ENCODE data around the gene ID3.

DNA sequence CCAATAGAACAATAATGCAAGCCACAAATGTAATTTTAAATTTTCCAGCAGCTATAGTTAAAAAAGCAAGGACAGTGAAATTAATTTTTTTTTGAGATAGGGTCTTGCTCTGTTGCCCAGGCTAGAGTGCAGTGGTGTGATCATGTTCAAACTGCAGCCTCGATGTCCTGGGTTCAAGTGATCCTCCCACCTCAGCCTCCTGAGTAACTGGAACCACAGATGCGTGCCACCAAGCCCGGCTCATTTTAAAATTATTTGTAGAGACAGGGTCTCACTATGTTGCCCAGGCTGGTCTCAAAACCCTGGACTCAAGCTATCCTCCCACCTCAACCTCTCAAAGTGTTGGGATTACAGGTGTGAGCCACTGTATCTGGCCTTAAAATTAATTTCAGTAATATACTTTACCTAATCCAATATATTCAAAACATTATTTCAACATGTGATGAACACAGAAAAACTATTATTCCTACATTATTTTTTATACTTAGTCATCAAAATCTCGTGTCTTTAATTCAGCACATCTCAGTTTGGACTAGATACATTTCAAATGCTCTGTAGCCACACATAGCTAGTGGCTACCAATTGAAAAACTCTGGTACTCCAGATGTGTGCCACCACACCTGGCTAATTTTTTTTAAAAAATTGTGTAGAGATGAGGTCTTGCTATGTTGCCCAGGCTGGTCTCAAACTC, 10.8 kb upstream of the ID3 start:
- TF ChIP-seq POLR2AphosphoS5 (IDR thresholded peaks at IDR 0.05; ENCODE audit: low read depth, low read length) (no peak), FOXM1 (IDR thresholded peaks at IDR 0.05; ENCODE audit: low read depth) (no peak), YY1 (IDR thresholded peaks at IDR 0.05; ENCODE audit: low read depth) (no peak), GABPA (IDR thresholded peaks at IDR 0.05; ENCODE audit: low read depth) (no peak), ELF1 (IDR thresholded peaks at IDR 0.05) (no peak)
- TF ChIP-seq, protein P1, sequence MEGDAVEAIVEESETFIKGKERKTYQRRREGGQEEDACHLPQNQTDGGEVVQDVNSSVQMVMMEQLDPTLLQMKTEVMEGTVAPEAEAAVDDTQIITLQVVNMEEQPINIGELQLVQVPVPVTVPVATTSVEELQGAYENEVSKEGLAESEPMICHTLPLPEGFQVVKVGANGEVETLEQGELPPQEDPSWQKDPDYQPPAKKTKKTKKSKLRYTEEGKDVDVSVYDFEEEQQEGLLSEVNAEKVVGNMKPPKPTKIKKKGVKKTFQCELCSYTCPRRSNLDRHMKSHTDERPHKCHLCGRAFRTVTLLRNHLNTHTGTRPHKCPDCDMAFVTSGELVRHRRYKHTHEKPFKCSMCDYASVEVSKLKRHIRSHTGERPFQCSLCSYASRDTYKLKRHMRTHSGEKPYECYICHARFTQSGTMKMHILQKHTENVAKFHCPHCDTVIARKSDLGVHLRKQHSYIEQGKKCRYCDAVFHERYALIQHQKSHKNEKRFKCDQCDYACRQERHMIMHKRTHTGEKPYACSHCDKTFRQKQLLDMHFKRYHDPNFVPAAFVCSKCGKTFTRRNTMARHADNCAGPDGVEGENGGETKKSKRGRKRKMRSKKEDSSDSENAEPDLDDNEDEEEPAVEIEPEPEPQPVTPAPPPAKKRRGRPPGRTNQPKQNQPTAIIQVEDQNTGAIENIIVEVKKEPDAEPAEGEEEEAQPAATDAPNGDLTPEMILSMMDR (IDR thresholded peaks at IDR 0.05) = no peak
